ENCODE results near the gene REXO5.

DNA sequence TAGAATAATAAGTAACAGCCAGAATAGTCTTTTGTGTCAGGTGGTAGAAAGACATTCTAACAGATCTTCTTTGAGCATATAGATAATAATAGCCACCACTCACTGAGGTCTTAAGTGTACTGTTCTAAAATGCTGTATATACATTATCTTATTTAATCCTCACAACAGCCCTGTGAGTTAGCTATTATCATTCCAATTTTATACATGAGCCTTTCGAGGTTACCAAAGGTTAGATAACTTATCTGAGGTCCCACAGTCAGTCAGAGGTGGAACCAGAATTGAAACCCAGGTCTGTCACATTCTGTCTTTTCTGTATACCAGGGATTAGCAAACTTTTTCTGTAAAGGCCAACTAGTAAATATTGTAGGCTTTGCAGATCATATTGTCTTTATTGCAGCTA, 23.2 kb downstream of the REXO5 start:
- TF ChIP-seq, protein P1, sequence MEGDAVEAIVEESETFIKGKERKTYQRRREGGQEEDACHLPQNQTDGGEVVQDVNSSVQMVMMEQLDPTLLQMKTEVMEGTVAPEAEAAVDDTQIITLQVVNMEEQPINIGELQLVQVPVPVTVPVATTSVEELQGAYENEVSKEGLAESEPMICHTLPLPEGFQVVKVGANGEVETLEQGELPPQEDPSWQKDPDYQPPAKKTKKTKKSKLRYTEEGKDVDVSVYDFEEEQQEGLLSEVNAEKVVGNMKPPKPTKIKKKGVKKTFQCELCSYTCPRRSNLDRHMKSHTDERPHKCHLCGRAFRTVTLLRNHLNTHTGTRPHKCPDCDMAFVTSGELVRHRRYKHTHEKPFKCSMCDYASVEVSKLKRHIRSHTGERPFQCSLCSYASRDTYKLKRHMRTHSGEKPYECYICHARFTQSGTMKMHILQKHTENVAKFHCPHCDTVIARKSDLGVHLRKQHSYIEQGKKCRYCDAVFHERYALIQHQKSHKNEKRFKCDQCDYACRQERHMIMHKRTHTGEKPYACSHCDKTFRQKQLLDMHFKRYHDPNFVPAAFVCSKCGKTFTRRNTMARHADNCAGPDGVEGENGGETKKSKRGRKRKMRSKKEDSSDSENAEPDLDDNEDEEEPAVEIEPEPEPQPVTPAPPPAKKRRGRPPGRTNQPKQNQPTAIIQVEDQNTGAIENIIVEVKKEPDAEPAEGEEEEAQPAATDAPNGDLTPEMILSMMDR (IDR thresholded peaks at IDR 0.05): no peak
- no peak for TF ChIP-seq ZFX (IDR thresholded peaks at IDR 0.05; ENCODE audit: borderline replicate concordance)

Measured in 22Rv1 (cell line).